Smooth muscle cell (in vitro differentiated cells): ENCODE measurements around the gene ZSCAN2. TPM values are rescaled to one million over a fixed set of nuclear protein-coding genes. Genes with fewer than 3 reads are reported as not detected.

ENCODE experiments used
- DNase-seq: peaks from one replicate; lab custom pipeline; 2025; ENCODE audit not compliant: unreplicated experiment; lab: John Stamatoyannopoulos, UW
- H2AFZ ChIP-seq: fragments of 200-600 bp; sonication (generic); 2 replicates; pipeline ENCODE4 v1.6.0; 2016; ENCODE audit warnings: antibody characterized with exemption, low read depth, mild to moderate bottlenecking
- H3F3A ChIP-seq: fragments of 200-600 bp; sonication (generic); 2 replicates; pipeline ENCODE4 v1.6.0; 2017; ENCODE audit warnings: antibody characterized with exemption, low read depth
- H3K27ac ChIP-seq: fragments of 200-600 bp; sonication (generic); 2 replicates; pipeline ENCODE4 v1.5.1; 2016; ENCODE audit warnings: low read depth, mild to moderate bottlenecking
- H3K27me3 ChIP-seq: fragments of 200-600 bp; sonication (generic); 2 replicates; pipeline ENCODE4 v1.6.1; 2016; ENCODE audit warnings: low read depth, mild to moderate bottlenecking
- H3K36me3 ChIP-seq: fragments of 200-600 bp; sonication (generic); 2 replicates; pipeline ENCODE4 v1.5.1; 2016; ENCODE audit warnings: low read depth
- H3K4me1 ChIP-seq: fragments of 200-600 bp; sonication (generic); 2 replicates; pipeline ENCODE4 v1.5.1; 2016; ENCODE audit warnings: low read depth
- H3K4me2 ChIP-seq: fragments of 200-600 bp; sonication (generic); 2 replicates; pipeline ENCODE4 v1.6.0; 2016; ENCODE audit warnings: mild to moderate bottlenecking
- H3K4me3 ChIP-seq: fragments of 200-600 bp; sonication (generic); 2 replicates; pipeline ENCODE4 v1.5.1; 2016; ENCODE audit warnings: mild to moderate bottlenecking
- H3K79me2 ChIP-seq: fragments of 200-600 bp; sonication (generic); 2 replicates; pipeline ENCODE4 v1.6.0; 2016; ENCODE audit warnings: low read depth, mild to moderate bottlenecking
- H3K9ac ChIP-seq: fragments of 200-600 bp; sonication (generic); 2 replicates; pipeline ENCODE4 v1.6.0; 2016; ENCODE audit warnings: low read depth
- H3K9me3 ChIP-seq: fragments of 200-600 bp; sonication (generic); replicated peaks from 2 replicates; pipeline ENCODE4 v1.5.1; 2016; ENCODE audit warnings: low read depth
- H4K20me1 ChIP-seq: fragments of 200-600 bp; sonication (generic); 2 replicates; pipeline ENCODE4 v1.6.0; 2016; ENCODE audit warnings: low read depth
- CTCF ChIP-seq: fragments of 200-600 bp; sonication (generic); IDR thresholded peaks from 2 replicates; pipeline ENCODE4 v1.5.1; 2017; ENCODE audit warnings: borderline replicate concordance, mild to moderate bottlenecking, antibody characterized with exemption; ENCODE audit not compliant: insufficient read depth, poor library complexity, severe bottlenecking
- WGBS: methylation state at CpG from one replicate; pipeline ENCODE4 v1.1.7; 2016; ENCODE audit warnings: low lambda C conversion rate; 5-methylcytosine and 5-hydroxymethylcytosine counted together
- polyA plus RNA-seq: library from polyadenylated mRNA; unstranded; fragments of >200 nt; fragmentation: Nextera tagmentation; extraction: Ambion mirVana; gene quantifications from 2 replicates; pipeline ENCODE4 v1.2.1, GENCODE V29; 2016
- total RNA-seq: library from RNA; depleted of rRNA; stranded (reverse); fragments of >200 nt; gene quantifications from 2 replicates; pipeline ENCODE4 v1.2.3, GENCODE V29; 2014

ZSCAN2 gene
- total and polyA plus RNA-seq, 2 experiments from 2014 or later, result 6.9 to 15.4 TPM

GRCh38 chr15:84595660-84596059 lies 5.1 kb upstream of the ZSCAN2 start:
- H3F3A ChIP-seq, result no peaks in the 10 kb centered on the region

GRCh38 chr15:84597296-84597695 lies 3.5 kb upstream of the ZSCAN2 start:
- 59% methylated on average over 3 of the region's 3 CpGs for WGBS
- H2AFZ ChIP-seq, result peak overlapping the region; percentile 21
- no peaks in the 10 kb centered on the region for H3F3A ChIP-seq

More at GRCh38 chr15:84595660-84596059, 5.1 kb upstream of the ZSCAN2 start:
- DNase-seq, result no peak
- Histone ChIP-seq H3K4me2 (no peak overlapping the region), H3K9ac (no peak overlapping the region), H3K9me3 (no peaks in the 10 kb centered on the region), H4K20me1 (no peaks in the 10 kb centered on the region), H3K27me3 (no peaks in the 10 kb centered on the region), H3K79me2 (no peaks in the 10 kb centered on the region), H3K36me3 (no peaks in the 10 kb centered on the region), H3K4me1 (peaks cover 4% of the 10 kb centered on the region), H3K27ac (no peak overlapping the region), H3K4me3 (no peak overlapping the region), H2AFZ (no peak overlapping the region)
- no peak for TF ChIP-seq CTCF
- WGBS, result 95% methylated on average over 2 of the region's 2 CpGs

DNA sequence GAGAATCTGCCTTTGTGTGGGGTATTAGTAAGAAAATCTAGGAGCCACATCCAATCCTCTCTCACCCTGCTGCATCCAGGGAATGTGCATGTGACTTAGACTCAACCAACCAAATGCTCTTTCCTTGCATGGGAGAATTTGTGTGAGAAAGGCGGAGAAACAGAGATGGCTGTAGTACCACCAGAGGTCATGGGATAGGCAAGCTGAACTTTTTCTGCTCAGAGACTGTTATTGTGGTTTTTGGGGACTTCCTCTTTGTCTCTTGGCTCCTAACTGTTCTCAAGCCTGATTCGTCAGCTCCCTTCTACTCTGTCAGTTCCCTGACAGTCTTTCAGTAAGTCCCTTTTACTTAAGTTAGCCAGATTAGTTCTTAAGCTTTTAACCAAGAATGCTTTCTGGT lies 2.6 kb upstream of the ZSCAN2 start:
- H3K36me3 ChIP-seq, result no peaks in the 10 kb centered on the region
- peaks cover 10% of the 10 kb centered on the region for H3K4me1 ChIP-seq
- WGBS, result 67% methylated on average over 2 of the region's 2 CpGs
- TF ChIP-seq CTCF, result no peak
- H2AFZ ChIP-seq, result no peak overlapping the region
- H3K27ac ChIP-seq, result no peak overlapping the region
- peaks cover 6% of the 10 kb centered on the region for H3K79me2 ChIP-seq
- H3K4me3 ChIP-seq, result no peak overlapping the region
- H3F3A ChIP-seq, result no peaks in the 10 kb centered on the region
- no peak for DNase-seq
- H3K9ac ChIP-seq, result no peak overlapping the region
- H3K4me2 ChIP-seq, result no peak overlapping the region
- H3K27me3 ChIP-seq, result no peaks in the 10 kb centered on the region
- peaks cover 13% of the 10 kb centered on the region for H4K20me1 ChIP-seq
- H3K9me3 ChIP-seq, result no peaks in the 10 kb centered on the region

More at GRCh38 chr15:84597296-84597695, 3.5 kb upstream of the ZSCAN2 start:
- Histone ChIP-seq H3K4me3 (peak overlapping the region; percentile 36), H3K79me2 (peaks cover 6% of the 10 kb centered on the region), H3K36me3 (no peaks in the 10 kb centered on the region), H3K4me2 (peak overlapping the region; percentile 64), H3K9ac (no peak overlapping the region), H3K27ac (no peak overlapping the region), H3K9me3 (no peaks in the 10 kb centered on the region), H3K4me1 (peaks cover 10% of the 10 kb centered on the region), H4K20me1 (peaks cover 7% of the 10 kb centered on the region), H3K27me3 (no peaks in the 10 kb centered on the region)
- DNase-seq, result no peak
- no peak for TF ChIP-seq CTCF

- Histone ChIP-seq H3K4me2 (no peak overlapping the region), H3K36me3 (no peaks in the 10 kb centered on the region), H3K27me3 (no peaks in the 10 kb centered on the region), H3K9ac (no peak overlapping the region), H3K79me2 (peaks cover 6% of the 10 kb centered on the region), H2AFZ (no peak overlapping the region), H4K20me1 (peaks cover 20% of the 10 kb centered on the region), H3K4me3 (no peak overlapping the region), H3K9me3 (no peaks in the 10 kb centered on the region), H3K27ac (no peak overlapping the region), H3K4me1 (peaks cover 10% of the 10 kb centered on the region), H3F3A (no peaks in the 10 kb centered on the region)
- TF ChIP-seq CTCF, result peak; percentile 65
- 73% methylated on average over 1 of the region's 1 CpG for WGBS
- no peak for DNase-seq
These were observed 1.8 kb upstream of the ZSCAN2 start for GRCh38 chr15:84598993-84599392.
